Midbrain (tissue), 1 donor: ENCODE data around the gene ASMTL.
"Not testable (repeated sequence)": the region's sequence is repeated elsewhere in the genome, so short reads cannot be mapped to it uniquely, and the experiment has no call there.

Experiments used
- DNase-seq: peaks from one replicate; lab custom pipeline; 2025; lab: John Stamatoyannopoulos, UW

ASMTL gene

DNA sequence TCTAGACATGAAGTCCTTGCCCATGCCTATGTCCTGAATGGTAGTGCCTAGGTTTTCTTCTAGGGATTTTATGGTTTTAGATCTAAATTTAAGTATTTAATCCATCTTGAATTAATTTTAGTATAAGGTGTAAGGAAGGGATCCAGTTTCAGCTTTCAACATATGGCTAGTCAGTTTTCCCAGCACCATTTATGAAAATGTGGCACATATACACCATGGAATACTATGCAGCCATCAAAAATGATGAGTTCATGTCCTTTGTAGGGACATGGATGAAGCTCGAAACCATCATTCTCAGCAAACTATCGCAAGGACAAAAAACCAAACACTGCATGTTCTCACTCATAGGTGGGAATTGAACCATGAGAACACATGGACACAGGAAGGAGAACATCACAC is 29.8 kb upstream of the ASMTL start:
- not testable (repeated sequence) for DNase-seq

DNA sequence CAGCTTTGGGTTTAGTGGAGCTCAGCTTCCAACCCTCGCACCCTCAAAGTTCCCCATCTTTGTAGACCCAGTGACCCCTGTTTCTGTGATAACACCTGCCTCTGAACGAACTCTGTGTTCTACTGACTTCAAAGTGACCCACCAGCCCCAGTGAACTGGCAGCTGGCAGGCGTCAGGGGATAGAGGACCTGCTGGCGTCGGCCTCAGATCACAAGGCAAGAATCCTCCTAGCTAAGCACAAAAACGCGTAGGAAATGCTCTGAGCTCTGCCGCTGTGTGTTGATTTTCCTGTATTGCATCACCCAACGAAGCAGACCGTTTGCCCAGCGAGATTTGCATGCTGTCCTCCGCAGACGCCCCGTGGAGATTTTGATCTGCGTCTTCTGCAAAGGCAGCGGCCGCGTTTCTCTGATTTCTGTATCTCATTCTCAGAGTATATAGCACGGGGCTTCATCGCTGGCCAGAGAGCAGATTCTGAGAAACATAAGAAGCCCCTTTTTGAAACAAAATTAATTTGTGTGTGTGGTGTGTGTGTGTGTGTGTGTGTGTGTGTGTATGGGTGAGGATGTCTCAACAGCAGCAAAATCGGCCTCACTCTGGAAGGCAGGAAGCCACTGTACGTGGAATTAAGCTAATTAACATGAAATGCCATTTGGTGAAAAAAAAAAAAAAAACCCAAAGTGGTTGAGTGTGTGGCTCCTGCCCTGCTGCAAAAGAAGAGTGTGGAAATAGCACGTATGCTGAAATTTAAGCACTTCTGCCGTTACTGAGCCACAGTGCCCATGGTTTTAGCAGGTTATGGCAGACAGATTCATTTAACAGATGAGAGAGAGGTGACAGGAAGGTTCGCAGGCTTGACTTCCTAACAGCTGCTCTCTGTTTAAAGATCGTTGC is 29.2 kb upstream of the ASMTL start:
- no peak for DNase-seq

DNA sequence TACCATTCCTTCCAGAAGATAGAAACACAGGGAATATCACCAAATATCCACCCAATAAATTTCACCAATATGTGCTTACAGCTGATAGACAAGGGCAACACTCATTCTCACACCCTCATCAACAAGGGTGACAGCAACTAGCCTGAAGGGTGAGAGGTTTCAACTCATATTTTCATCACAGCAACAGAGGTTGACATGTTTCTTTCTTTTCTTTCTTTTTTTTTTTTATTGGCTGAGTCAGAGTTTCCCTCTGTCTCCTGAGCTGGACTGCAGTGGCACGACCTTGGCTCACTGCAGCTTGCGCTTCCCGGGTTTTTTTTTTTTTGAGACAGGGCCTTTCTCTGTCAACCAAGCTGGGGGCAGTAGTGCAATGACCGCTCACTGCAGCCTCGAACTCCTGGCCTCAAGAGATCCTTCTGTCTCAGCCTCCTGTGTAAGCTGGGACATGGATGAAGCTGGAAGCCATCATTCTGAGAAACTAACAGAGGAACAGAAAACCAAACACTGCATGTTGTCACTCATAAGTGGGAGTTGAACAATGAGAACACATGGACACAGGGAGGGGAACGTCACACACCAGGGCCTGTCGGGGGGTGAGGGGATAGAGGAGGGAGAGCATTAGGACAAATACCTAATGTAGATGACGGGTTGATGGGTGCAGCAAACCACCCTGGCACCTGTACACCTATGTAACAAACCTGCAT is 27.5 kb upstream of the ASMTL start:
- DNase-seq: no peak

DNA sequence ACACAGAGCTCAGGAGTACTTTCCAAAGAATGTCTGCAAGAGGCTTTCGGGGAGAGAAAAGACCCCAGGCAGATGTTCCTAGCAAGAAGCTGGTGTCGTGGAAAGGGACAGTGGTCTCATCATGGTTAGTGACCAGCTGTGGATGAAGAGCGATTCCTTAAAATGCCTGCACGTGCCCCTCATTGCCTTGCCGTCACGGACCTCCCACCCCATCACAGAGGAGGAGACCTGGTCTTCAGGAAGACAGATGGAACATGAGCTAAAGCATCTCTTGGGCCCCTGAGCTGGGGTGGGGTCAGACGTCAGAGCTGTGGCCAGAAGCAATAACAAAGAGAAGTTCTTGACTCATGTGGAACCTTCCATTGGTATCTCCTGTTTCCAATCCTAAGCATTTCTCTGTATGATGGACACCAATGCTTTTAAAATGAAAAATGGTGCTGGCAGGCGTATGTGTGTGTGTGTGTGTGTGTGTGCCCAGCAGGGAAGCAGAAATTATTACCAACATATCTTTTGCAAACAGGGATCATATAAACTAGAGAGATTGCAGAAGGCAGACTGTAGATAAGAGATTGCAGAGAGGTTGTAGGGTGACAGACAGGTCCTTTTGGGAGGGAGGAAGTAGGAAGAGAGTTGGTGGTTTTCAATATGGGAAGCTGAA is 25.2 kb upstream of the ASMTL start:
- DNase-seq: no peak

DNA sequence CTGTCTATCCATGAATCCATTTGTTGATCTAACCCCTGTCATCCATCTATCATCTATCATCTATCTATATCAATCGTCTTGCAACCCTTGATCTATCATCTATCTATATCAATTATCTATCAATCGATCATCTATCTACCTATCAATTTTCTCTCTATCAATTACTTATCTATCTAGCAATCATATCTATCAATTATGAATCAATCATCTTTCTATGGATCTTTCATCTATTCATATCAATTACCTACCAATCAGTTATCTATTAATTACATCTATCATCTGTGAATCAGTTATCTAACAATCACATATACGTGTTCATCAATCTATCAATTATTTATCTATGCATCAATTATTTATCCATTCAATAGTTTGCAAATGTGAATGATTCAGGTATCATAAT is 24.5 kb upstream of the ASMTL start:
- no peak for DNase-seq

DNA sequence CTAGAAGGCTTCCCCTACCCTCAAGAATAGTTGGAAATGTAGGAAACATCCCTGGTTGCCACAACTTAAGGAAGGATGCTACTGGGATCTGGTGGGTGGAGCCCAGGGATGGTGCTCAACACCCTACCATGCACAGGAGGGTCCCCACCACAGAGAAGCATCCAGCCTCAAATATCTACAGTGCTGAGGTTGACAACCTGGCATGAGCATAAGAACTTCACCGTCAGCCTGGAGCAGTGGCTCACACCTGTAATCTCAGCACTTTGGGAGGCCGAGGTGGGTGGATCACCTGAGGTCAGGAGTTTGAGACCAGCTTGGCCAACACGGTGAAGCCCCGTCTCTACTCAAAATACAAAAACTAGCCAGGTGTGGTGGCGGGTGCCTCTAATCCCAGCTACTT is 24.0 kb upstream of the ASMTL start:
- no peak for DNase-seq

DNA sequence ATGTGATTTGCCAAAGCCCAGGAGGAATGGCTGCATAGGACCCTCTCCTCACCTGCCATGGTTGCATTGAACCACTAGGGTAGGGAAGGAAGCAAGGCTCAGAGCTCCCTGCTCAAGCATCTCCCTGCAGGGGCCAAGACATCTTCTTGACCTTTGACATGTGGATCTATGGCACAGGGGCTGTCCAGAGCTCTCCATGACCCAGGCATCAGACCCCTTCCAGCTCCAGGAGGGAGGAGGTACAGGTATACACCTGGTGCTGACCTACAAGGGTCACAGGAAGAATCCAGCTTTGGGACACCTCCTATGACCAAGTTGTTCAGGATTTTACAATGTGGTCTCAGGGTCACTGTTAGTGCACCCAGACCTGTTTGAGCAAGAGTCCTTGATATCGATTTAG is 23.2 kb upstream of the ASMTL start:
- no peak for DNase-seq

DNA sequence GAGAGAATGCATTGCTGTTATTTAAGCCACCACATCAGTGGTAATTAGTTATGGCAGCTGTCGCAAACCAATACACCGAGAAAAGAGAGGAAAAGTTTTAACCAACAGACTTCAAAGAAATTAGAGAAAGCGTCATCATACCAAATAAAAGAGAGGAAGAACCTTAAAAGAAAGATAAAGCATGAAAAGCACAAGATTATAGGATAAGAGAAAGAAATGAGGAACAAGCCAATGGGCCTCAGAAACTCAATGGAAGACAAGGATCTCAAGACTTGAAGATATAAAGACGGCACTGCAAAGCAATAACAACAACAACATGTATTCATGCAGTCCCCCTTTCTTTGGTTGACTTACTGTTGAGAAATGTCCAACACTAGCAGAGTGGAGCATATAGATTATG is 22.8 kb upstream of the ASMTL start:
- DNase-seq: no peak

DNA sequence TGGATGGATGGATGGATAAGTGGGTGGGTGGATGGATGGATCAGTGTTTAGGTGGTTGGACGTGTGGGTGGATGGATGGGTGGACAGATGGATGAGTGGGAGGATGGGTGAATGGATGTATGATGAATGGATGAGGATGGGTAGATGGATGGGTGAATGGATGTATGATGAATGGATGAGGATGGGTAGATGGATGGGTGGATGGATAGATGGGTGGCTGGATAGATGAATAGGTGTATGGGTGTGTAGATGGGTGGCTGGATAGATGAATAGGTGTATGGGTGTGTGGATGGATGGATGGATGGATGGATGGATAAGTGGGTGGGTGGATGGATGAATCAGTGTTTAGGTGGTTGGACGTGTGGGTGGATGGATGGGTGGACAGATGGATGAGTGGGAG is 21.9 kb upstream of the ASMTL start:
- not testable (repeated sequence) for DNase-seq

DNA sequence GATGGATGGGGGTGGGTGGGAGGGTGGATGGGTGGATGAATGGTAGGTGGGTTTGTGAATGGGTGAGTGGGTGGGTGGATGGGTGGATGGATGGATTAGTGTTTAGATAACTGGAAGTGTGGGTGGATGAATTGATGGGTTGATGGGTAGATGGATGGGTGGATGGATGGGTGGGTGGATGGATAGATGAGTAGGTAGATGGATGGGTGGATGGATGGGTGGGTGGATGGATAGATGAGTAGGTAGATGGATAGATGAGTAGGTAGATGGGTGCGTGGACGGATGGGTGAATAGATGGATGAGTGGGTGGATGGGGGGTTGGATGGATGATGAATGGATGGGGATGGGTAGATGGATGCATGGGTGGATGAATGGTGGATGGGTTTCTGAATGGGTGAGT is 20.3 kb upstream of the ASMTL start:
- DNase-seq: no peak

DNA sequence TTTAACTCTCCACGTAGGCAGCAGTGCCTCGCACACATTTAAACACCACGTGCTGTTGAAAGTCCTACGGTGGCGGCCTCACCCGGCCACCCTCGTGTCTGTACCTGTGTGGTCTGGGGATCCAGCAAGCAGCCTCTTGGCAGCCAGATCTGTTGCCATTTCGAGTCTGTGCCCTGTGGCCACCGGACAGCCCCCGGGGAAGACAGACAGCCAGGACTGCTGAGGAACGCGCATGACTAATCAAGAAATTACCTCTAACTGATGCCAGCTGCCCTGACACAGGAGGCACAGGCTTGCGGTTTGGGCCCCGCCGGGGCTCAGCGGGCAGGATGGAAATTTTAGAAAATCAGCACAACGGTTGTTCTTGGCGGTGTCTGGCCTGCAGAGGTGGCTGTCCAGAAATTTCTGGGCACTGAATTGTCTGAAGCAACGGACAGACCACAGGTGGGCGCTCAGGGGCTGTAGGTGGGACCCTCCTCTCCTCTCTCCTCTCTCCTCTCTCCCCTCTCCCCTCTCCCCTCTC is 15.6 kb upstream of the ASMTL start:
- no peak for DNase-seq

DNA sequence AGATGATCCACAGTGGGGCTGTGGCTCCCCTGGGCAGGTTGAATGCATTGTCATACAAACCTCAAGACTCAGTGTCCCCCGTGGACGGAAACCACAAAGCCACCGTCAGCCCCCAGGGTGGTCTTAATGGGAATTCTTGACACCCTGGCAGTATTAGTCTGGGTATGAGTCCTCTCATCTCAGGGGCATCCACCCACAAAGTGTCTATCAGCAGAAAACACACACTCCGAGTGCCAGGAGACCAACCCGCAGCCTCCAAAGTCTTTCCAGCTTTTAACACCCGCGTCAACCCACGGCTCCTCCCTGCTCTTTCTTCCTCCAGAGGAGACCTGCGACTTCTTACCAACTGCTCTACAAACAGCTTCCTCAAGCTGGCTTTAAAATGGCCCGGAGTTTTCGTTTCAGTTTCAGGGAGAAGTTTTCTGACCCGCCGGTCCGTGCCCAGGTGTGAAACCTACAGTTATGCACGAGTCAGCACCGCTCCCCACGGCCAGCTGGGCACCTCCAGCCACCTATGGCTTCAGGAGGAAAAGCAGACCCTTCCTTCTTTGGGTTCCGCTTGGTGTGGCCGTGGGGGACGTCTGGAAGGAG is 14.4 kb upstream of the ASMTL start:
- no peak for DNase-seq

DNA sequence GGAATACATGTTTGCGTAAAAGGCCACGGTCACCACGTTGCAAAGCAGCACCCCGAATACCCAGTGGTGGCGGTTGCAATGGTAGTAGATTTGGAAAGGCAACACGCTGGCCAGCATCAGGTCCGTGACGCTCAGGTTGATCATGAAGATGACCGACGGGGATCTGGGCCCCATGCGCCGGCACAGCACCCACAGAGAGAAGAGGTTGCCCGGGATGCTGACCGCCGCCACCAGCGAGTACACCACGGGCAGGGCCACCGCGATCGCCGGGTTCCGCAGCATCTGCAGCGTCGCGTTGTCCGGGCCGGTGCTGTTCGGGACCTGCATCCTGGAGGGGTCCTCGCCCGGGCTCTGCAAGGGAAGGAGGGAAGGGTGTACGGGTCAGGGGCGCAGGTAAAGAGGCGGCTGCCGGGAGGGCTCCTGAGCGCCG is 13.5 kb upstream of the ASMTL start:
- no peak for DNase-seq

DNA sequence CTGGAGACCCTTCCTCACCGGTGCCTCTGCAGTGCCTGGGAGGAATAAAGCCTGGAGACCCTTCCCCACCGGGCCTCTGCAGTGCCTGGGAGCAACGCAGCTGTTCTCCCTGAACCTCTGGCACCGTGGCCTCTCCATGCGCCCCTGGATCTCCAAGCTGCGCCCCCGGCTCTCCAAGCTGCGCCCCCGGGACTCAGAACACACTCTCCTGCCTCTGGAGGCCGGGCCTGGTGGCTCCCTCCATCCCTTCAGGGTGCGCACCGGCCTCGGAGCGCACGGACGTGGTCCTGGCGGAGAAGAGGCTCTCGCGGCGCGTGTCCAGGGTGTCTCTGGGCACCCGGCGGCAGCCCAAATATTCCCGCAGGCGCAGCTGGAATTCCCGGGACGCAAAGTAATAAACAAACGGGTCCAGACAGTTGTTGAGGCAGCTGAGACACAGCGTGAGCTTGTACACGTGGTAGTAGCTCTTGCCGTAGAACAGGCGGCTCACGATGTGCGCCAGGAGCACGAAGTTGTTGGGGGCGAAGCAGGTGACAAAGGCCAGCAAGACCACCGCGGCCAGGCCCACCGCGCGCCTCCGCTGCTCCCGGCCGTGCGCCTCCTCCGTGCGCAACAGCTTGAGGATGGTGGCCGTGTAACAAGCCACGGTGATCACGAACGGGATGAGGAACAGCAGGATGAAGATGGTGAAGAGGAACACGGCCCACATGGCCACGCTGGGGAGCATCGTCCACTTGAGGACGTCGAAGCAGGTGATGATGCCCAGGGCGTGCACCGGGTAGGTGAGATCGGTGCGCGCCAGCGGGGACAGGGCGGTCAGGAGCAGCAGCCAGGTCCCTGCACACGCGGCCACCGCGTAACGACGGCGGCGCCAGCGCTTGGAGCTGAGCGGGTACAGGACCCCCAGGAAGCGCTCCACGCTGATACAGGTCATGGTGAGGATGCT is 12.8 kb upstream of the ASMTL start:
- DNase-seq: no peak

DNA sequence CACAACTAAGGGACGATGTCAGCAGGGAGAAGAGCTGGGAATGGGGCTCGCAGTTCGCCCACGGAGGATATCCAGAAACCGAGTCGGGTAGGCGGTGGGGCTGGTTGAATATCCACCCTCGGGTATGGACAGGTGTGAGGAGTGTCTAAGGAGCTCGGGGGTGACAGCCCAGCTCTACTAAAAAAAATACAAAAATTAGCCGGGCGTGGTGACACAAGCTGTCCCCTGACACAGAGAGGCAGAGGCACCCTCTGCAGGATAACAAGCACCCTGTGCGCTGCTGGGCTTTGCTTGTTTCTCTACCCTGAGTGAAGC is 12.2 kb upstream of the ASMTL start:
- DNase-seq: no peak

DNA sequence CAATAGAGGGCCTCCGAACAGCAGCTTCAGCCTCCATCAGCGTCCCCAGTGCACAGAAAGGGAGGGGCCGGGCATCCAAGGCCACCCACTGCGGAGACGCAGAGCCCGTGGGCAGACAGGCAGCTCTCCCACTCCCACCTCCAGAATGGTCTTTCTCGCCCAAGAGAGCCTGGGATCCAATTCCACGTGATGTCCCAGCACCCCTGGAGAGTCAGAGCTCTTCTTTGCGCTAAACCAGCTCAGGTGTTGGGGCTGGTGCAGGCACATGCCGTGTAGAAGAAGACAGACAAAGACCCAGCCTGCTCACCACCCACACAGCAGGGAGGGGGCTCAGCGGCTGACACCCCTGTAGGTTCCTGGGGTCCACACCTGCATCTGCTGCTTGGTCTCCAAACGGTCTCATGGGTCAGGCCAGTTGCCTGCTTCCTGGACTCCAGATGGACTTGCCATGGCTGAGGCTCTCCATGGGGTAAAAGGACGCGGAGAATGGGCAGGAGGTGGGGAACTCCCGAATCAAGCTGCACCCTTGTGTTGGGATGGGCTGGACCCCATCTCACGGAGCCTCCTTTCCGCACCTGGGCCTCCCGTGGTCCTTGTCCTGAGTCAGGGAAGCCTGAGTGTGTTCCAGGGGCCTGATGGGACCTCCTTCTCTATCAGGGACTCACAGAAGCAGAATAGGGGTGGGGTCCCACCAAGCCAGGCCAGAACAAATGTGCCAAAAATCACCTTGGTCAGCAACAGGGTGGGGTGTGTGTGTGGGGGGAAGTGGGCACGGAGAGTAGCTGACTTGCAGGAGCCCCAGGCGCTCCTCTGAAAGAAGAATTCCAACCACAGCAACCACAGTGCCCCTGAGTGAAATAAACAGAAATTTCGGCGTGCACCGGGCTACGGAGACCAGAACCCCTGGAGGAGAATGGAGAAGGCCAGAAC is 11.6 kb upstream of the ASMTL start:
- no peak for DNase-seq

DNA sequence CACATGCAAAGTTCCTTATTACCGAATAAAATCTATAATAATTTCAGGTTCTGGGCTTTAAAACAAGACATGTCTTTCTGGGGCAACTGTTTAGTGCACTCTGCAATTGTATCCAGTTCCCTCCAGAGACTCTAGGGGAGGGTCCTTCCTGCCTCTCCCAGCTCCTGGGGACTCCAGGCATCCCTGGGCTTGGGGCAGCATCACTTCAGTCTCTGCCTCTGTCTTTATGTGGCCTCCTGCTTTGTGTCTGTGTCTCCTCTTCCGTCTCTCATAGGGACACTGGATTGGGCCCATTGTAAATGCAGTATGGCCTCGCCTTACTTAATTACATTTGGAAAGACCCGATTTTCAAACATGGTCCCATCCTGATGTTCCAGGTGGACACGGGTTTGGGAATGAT is 10.9 kb upstream of the ASMTL start:
- no peak for DNase-seq

DNA sequence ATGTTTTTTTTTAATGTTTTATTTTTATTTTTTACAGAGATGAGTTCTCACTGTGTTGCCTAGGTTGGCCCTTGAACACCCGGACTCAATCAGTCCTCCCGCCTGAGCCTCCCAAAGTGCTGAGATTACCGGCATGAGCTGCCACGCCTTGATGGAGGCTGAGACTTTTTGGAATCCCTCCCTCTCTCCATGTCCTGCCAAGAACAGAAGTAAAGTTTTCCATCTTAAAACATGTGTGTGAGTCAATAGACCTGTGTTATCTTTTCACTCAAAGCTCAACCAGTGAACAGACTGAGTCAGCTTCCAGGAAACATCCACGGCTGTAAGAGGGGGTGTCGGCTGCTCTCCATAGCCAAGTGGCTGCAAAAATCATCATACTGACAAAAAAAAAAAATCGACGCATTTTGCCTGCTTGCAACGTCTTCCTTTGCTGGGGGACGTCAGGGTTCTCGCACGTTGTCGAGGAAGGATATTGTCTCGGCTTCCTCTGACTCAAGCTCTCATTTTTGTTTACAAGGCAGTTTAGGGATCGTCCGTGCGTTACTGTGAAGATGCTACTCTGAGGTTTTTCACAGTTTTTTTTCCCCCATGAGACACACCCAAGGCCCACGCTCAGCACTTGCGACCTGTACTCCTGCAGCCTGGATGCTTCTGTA is 10.0 kb upstream of the ASMTL start:
- no peak for DNase-seq

DNA sequence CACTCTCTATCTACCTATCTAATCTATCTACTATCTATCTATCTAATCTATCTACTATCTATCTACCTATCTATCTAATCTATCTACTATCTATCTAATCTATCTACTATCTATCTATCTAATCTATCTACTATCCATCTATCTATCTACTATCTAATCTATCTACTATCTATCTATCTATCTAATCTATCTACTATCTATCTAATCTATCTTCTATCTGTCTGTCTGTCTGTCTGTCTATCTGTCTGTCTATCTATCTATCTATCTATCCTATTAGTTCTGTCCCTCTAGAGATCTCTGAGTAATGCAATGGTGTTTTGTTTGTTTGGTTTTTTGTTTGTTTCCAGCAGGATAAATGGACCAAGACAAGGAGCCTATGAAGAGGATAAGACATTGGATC is 9.4 kb upstream of the ASMTL start:
- DNase-seq: no peak

DNA sequence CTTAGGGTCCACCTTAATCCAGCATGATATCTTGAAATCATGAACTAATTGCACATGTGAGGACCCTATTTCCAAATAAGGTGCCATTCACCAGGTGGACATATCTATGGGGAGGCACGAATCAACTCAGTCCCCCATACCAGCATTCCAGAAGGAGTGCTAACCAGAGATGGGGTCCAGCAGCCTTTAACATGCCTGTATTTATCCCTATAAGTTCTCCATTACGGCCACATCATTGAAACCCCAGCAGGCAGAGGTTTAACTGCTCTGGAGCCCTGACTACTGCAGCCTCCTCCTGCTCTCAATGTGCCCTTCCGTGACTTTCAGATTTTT is 3.2 kb upstream of the ASMTL start:
- no peak for DNase-seq
